Immature natural killer cell (primary cell): ENCODE data around the gene RNASEH1. TPM values are rescaled to one million over a fixed set of nuclear protein-coding genes. Genes with fewer than 3 reads are reported as not detected.

Experiments
- DNase-seq, 3 donors: peaks; one replicate each; pipeline ENCODE4 v3.0.0; 2022; ENCODE audit warnings: mixed read lengths in 1 of 3
- H3K27ac Mint-ChIP-seq, 6 donors: one replicate each; pipeline ENCODE4 v1.8.0; 2020; ENCODE audit warnings: mixed read lengths in 6 of 6, mild to moderate bottlenecking in 5 of 6, inconsistent platforms in 4 of 6, moderate library complexity in 3 of 6
- H3K27me3 Mint-ChIP-seq, 3 donors: one replicate each; pipeline ENCODE4 v1.8.0; 2020 to 2021; ENCODE audit warnings: low read depth in 3 of 3, mild to moderate bottlenecking in 3 of 3, mixed read lengths in 3 of 3, moderate library complexity in 3 of 3, inconsistent platforms in 1 of 3
- H3K36me3 Mint-ChIP-seq, 3 donors: one replicate each; pipeline ENCODE4 v1.8.0; 2020; ENCODE audit warnings: mixed read lengths in 3 of 3, inconsistent platforms in 2 of 3, mild to moderate bottlenecking in 2 of 3
- H3K4me1 Mint-ChIP-seq, 2 donors: one replicate each; pipeline ENCODE4 v1.8.0; 2020; ENCODE audit warnings: inconsistent platforms in 2 of 2, mild to moderate bottlenecking in 2 of 2, mixed read lengths in 2 of 2, moderate library complexity in 1 of 2
- H3K4me3 Mint-ChIP-seq, 5 donors: one replicate each; pipeline ENCODE4 v1.8.0; 2020; ENCODE audit warnings: mild to moderate bottlenecking in 5 of 5, mixed read lengths in 5 of 5, inconsistent platforms in 3 of 5, moderate library complexity in 3 of 5
- H3K9me3 Mint-ChIP-seq, 6 donors: one replicate each; pipeline ENCODE4 v1.8.0; 2020; ENCODE audit warnings: mild to moderate bottlenecking in 6 of 6, mixed read lengths in 6 of 6, inconsistent platforms in 4 of 6, moderate library complexity in 3 of 6
- polyA plus RNA-seq, 3 donors: library from polyadenylated mRNA; unstranded; fragments of 300-500 nt; fragmentation: Illumina TruSeq; gene quantifications; one replicate each; pipeline ENCODE4 v1.2.3, GENCODE V29; 2021

The RNASEH1 gene, protein sequence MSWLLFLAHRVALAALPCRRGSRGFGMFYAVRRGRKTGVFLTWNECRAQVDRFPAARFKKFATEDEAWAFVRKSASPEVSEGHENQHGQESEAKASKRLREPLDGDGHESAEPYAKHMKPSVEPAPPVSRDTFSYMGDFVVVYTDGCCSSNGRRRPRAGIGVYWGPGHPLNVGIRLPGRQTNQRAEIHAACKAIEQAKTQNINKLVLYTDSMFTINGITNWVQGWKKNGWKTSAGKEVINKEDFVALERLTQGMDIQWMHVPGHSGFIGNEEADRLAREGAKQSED
- 10 to 100 TPM; 26.6 to 43.2 (median 41.6) TPM for polyA plus RNA-seq

DNA sequence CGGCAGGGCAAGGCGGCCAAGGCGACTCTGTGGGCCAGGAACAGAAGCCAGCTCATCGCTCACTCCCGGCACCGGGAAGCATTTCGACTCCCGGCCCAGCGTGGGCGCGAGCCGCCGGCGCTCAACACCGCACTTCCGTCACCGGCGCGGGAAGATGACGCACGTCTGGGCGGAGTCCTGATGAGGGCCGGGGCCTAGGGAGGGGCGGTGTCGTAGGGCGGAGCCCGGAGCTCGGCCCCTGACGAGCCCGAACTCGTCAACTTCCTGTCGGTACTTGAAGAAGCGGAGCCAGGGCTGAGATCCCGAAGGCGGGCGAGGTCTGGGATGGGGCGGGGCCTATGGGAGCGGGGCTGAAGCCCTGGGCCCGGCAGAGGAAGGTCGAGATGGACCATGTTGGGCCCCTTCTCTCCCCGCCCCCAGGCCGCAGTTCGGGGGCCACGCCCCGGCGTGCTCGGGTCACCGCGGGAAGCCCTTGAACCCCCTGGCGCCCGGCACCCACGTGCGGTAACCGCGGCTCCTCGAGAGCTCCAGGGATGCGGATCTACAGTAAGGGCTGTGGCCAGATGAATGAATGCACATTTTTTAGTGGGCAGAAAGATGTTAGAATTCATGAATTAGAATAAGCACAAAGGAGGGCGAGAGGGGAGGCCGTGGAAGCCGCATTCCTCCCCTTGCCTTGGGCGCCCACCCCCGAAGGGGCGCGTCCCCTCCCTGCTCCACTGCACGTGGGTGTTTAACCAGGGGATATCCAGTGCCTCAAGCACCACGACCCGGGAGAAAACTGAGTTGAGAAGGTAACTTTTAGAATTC, at the start of gene RNASEH1:
Gene RNASEH1, minus strand, starts transcription at position 129 of the 810 bp plus-strand sequence. Its CDS starts 73 bp downstream, at position 56.
- peaks cover 3 to 16% (median 11%) of the 10 kb centered on the region in 3 donors for H3K36me3 Mint-ChIP-seq
- H3K4me1 Mint-ChIP-seq = peaks cover 22 to 49% of the 10 kb centered on the region in 2 donors
- peak within 1 kb of the TSS; percentile 90 to 92 (median 91) for H3K4me3 Mint-ChIP-seq

DNA sequence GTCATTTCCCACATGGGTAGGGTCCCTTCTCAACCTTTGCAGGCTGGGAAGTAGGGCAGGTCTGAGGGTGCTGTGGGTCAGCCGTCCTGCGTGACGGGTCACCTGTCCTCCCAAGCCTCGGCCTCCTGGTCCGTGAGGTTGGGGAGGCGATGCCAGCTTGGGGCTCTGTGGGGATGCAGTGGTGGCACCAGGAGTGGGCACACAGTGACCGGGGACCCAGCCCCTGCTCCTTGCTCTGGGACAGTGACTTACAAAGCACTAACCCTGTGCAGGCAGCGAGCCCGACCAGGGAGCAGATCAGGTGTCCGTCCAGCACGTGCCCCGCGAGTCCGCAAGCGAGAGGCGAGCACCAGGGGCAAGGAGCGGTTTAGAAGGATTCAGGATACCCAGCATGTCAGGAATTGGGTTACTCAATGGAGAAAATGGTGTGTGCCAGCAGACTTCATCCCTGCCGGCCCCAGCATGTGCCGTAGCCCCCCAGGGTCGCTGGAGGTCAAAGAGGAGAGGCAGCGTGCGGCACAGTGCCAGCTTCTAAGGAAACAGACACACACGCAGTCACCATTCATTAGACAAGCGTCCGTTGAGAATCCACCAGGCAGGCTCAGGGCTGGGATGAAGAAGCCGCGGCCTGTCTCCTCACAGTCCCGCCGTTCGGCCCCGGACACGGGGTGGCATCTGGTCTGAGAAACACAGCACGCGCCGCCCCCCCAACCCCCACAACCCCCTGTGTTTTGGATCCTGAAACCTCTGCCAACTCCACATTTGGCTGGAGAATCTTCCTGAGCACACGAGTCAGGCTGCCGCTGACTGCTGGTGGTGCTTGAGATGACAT, 48.5 kb upstream of the RNASEH1 start:
- Mint-ChIP-seq H3K36me3 (no peaks in the 10 kb centered on the region), H3K27me3 (peaks cover 0 to 12% (median 8%) of the 10 kb centered on the region in 3 donors), H3K27ac (no peak overlapping the region), H3K4me1 (no peaks in the 10 kb centered on the region), H3K4me3 (no peak overlapping the region), H3K9me3 (no peaks in the 10 kb centered on the region)
- no peak for DNase-seq

More for the DNA sequence above, at the start of gene RNASEH1:
- H3K27me3 Mint-ChIP-seq = peaks cover 0 to 9% (median 3%) of the 10 kb centered on the region in 3 donors
- H3K27ac Mint-ChIP-seq = peak within 1 kb of the TSS; percentile 91 to 97 (median 94)
- peak; percentile 96 to 97 (median 97) for DNase-seq
- no peaks in the 10 kb centered on the region for H3K9me3 Mint-ChIP-seq

DNA sequence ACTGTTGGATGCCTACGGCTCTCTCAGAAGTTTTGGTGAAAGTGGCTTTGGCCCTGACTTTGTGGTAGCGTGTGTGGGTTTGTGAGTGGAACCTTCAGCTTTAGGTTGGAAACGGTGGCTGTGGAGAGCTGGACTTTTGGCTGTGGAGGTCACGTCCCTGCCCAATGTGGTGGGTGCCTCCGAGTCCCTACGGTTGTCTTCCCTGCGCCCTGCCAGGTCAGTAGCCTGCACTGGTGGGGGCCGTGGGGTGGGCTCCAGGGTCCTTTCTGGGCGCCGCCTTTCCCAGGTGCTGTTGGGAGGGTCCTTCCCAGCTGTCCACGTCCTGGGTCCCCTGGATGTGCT, 47.9 kb upstream of the RNASEH1 start:
- peaks cover 0 to 12% (median 8%) of the 10 kb centered on the region in 3 donors for H3K27me3 Mint-ChIP-seq
- H3K4me3 Mint-ChIP-seq = peak overlapping the region in 2 of 5 donors; percentile 57 to 75
- H3K27ac Mint-ChIP-seq = peak overlapping the region in 2 of 6 donors; percentile 35 to 55
- H3K36me3 Mint-ChIP-seq = no peaks in the 10 kb centered on the region
- no peaks in the 10 kb centered on the region for H3K4me1 Mint-ChIP-seq
- H3K9me3 Mint-ChIP-seq = no peaks in the 10 kb centered on the region
- DNase-seq = no peak

DNA sequence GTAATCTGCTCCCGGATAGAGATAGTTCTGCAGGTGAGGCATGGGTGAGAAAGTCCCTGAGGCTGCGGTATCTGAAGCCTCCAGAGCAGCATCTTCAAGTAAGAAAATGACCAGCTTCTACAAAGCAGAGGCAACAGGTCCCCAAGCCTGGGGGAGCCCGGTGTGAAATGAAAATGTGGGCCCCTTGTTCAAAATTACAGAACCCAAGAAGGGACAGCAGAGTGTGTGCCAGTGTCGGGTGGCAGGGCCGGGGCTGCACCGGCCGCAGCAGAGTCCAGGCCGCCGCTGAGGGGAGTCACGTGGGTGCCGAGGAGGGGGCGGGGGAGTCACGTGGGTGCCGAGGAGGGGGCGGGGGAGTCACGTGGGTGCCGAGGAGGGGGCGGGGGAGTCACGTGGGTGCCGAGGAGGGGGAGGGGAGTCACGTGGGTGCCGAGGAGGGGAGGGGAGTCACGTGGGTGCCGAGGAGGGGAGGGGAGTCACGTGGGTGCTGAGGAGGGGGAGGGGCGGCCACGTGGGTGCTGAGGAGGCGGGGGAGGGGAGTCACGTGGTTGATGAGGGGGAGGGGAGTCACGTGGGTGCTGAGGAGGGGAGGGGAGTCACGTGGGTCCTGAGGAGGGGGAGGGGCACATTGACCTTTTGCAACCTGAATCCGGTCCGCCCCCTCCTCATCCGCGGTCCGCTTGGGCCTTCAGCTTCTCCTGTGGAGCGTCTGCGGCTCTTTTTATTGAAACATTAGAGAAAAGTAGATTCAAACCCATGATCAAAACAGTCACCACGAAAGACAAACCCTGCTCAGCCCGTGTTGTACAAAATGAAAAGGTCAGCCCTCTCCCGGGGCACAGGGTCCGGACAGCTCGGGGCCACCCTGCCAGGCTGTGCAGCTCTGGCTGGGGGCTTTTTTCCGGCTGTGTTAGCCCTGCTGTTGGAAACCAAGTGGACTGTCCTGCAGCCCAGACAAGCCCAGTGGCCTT, 47.1 kb upstream of the RNASEH1 start:
- no peaks in the 10 kb centered on the region for H3K36me3 Mint-ChIP-seq
- peaks cover 0 to 12% (median 6%) of the 10 kb centered on the region in 3 donors for H3K27me3 Mint-ChIP-seq
- DNase-seq = peak in 2 of 3 donors; percentile 15 to 31

DNA sequence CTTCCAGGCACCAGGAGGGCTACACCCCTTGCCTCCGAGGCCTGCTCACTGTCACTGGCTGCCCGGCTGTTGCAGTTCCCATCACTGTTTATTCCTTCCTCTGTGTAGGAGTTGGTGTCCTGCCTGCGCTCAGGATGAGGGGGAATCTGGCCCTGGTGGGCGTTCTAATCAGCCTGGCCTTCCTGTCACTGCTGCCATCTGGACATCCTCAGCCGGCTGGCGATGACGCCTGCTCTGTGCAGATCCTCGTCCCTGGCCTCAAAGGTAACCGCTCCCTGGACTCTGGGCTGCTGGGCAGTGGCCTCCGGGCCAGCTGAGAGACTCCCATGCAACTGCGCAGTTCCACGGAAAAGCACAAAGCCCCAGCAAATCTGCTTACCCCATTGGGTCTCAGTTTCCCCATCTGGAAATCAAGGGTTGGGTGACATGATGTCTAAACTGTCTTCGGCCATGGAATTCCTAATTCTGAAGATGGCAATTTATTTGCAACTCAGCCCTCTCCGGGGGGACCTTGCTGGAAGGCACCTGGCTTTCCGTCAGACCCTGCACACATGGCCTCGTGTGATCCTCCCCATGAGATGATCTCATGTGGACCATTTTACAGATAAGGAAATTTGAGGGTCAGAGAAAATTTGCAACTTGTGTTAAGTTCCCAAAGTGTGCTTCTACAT, 46.2 kb upstream of the RNASEH1 start:
- Mint-ChIP-seq H3K27ac (peak overlapping the region in 1 of 6 donors; percentile 77), H3K9me3 (no peaks in the 10 kb centered on the region), H3K36me3 (no peaks in the 10 kb centered on the region), H3K4me1 (no peaks in the 10 kb centered on the region), H3K4me3 (no peak overlapping the region), H3K27me3 (peaks cover 3 to 15% (median 6%) of the 10 kb centered on the region in 3 donors)
- DNase-seq = no peak

More for the DNA sequence above, 47.1 kb upstream of the RNASEH1 start:
- Mint-ChIP-seq H3K9me3 (no peaks in the 10 kb centered on the region), H3K4me1 (no peaks in the 10 kb centered on the region), H3K4me3 (peak overlapping the region in 4 of 5 donors; percentile 22 to 79 (median 69)), H3K27ac (peak overlapping the region in 4 of 6 donors; percentile 14 to 77 (median 67))

DNA sequence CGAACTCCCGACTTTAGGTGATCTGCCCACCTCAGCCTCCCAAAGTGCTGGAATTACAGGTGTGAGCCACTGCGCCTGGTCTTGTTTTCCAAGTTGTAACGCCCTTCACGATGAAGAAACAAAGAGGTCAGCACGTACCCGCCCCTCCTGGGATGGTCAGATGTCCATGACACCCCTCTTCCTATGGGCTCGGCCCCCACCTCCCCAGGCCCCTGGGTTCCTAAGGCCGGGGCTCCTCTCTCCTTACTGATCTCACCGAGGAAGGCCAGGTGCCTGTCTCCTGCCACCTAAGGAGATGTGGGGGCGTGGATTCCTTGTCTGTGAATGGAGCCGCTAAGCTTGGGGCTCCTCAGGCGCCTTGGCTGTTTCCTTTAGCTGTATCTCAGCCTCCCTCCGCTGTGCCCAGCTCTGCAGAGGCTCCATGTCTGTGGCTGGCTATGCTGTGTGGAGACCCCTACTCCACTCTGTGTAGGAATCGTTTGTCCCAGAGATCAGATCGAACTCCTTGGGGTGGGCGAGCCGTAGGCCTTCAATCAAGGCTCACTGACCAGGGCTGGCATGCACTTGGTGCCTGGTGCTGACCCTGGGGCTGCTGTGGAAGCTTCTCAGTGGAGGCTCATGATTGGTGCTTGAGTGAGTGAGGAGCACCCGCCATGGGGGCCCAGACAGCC, 45.5 kb upstream of the RNASEH1 start:
- Mint-ChIP-seq H3K9me3 (no peaks in the 10 kb centered on the region), H3K36me3 (no peaks in the 10 kb centered on the region), H3K27me3 (peaks cover 3 to 15% (median 6%) of the 10 kb centered on the region in 3 donors), H3K4me1 (no peaks in the 10 kb centered on the region), H3K27ac (no peak overlapping the region), H3K4me3 (no peak overlapping the region)
- DNase-seq = no peak

DNA sequence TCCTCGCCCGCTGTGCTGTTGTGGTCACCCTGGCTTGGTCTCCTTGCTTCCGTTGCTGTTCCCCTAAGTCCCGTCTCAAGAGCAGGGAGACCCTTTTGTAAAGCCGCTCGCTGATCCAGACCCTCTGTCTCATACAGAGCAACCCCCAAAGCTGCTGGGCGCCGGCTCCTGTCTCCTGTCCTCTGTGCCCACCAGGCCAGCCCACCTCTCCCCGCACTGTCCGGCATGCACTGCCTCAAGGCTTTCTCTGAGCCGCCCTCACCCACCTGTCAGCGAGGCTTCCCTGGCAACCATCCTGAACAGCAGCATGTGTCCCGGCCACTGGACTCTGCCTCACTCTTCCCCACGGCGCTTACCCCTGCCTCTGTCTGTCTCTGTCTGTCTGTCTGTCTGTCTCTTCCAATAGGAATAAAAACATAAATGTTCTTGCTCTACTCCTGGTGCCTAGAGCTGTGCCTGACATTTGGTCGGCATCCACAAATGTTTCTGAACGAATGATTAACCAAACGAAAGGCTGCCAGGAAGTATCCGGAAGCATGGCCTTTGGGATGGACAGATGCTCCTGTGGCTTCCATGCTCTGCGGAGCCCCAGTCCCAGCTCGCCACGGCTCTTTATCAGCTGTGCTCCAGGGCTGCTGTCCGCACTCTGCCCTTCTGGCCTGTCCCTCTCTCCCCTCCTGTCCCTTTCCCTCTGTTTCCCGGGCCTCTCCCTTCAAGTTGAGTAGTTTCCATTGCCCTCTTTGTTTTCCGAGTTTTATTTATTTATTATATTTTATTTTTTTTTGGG, 44.6 kb upstream of the RNASEH1 start:
- no peaks in the 10 kb centered on the region for H3K36me3 Mint-ChIP-seq
- no peak for DNase-seq
- no peaks in the 10 kb centered on the region for H3K9me3 Mint-ChIP-seq
- peak overlapping the region in 1 of 6 donors; percentile 29 for H3K27ac Mint-ChIP-seq
- H3K4me3 Mint-ChIP-seq = no peak overlapping the region
- H3K4me1 Mint-ChIP-seq = no peaks in the 10 kb centered on the region
- peaks cover 3 to 14% (median 6%) of the 10 kb centered on the region in 3 donors for H3K27me3 Mint-ChIP-seq

- Mint-ChIP-seq H3K36me3 (no peaks in the 10 kb centered on the region), H3K9me3 (no peaks in the 10 kb centered on the region), H3K27ac (no peak overlapping the region), H3K27me3 (peaks cover 3 to 12% (median 6%) of the 10 kb centered on the region in 3 donors), H3K4me1 (no peaks in the 10 kb centered on the region), H3K4me3 (no peak overlapping the region)
- no peak for DNase-seq
Measured at GRCh38 chr2:3601561-3602271, 43.6 kb upstream of the RNASEH1 start.

- no peaks in the 10 kb centered on the region for H3K36me3 Mint-ChIP-seq
- H3K9me3 Mint-ChIP-seq = no peaks in the 10 kb centered on the region
- no peak for DNase-seq
- no peaks in the 10 kb centered on the region for H3K4me1 Mint-ChIP-seq
- no peak overlapping the region for H3K4me3 Mint-ChIP-seq
- H3K27me3 Mint-ChIP-seq = peaks cover 2 to 7% (median 3%) of the 10 kb centered on the region in 3 donors
- no peak overlapping the region for H3K27ac Mint-ChIP-seq
Measured at GRCh38 chr2:3600256-3600855, 42.2 kb upstream of the RNASEH1 start.

DNA sequence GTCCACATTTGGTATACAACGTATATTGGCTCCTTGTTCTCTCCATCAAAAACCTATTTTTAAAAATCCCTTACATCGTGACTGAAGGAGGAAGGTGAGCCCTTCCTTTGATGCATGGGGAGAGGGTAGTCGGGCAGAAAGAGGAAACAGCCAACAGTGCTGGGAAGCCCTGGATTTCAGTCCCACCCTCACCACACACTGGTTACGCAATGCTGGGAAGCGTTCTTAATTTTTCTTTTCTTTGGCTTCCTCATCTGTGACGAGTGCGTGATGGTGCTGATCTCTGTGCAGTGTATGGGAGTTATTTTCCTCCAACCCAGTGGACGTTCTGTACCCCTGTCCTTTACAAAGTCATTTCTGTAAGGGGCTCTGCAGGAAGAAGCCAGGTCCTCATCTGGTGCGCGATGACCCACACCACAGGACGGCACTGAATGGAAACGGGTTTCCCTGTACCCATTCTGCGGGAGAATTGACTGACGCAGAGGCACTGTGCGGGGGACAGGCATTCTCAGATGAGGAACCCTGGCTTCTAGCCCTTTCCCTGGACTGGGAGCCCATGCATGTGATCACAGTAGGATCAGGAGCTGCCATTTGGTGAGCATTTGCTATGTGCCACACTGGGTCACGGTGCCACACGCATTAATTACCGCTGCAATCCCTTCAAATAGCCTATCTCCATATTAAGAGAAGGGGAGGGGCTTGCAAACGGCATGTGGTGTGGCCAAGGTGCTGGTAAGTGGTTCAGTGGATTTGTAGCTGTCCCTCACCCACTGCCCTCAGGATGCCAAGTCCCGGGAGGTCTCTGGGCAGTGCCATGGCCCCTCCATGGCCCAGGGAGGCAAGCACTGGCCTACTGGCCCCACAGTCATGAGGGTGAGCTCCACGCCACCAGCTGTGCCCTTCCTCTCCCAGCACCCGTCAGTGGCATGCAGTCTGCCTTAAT, 41.0 kb upstream of the RNASEH1 start:
- Mint-ChIP-seq H3K27me3 (peaks cover 0 to 3% (median 2%) of the 10 kb centered on the region in 3 donors), H3K36me3 (no peaks in the 10 kb centered on the region), H3K4me1 (no peaks in the 10 kb centered on the region), H3K27ac (no peak overlapping the region), H3K4me3 (no peak overlapping the region), H3K9me3 (peaks cover 0 to 2% (median 0%) of the 10 kb centered on the region in 6 donors)
- no peak for DNase-seq
